ENCODE data around the gene VAMP5.
"Not testable (repeated sequence)": the region's sequence is repeated elsewhere in the genome, so short reads cannot be mapped to it uniquely, and the experiment has no call there.

The VAMP5 gene

DNA sequence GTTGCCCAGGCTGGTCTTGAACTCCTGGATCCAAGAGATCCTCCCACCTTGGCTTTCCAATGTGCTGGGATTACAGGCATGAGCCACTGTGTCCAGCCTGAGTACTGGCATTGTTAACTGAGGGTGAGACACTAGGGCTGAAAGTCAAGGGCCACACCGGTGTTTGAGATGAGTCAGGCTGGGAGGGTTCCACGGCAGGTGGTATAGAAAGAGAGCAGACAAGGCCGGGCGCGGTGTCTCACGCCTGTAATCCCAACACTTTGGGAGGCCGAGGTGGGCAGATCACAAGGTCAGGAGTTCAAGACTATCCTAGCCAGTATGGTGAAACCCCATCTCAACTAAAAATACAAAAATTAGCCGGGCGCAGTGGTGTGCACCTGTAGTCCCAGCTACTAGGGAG, 8.1 kb downstream of the VAMP5 start:
- H2BK5ac ChIP-seq (ENCODE audit: low read depth, low read length, poor library complexity, severe bottlenecking); H3K27me3 ChIP-seq (ENCODE audit: control insufficient read depth in 1 of 2, insufficient read depth in 1 of 2, low read length in 2 of 2); H2BK120ac ChIP-seq (ENCODE audit: low read depth, low read length); H3K4me2 ChIP-seq (ENCODE audit: low read length, poor library complexity, severe bottlenecking); H3K9me3 ChIP-seq (ENCODE audit: control insufficient read depth, low read length); H3K27ac ChIP-seq (ENCODE audit: low read length, poor library complexity, severe bottlenecking); H4K91ac ChIP-seq (ENCODE audit: low read length); H3K4me3 ChIP-seq (ENCODE audit: insufficient read depth in 1 of 2, low read depth in 1 of 2, low read length in 2 of 2); H2BK15ac ChIP-seq (ENCODE audit: low read depth, poor library complexity, severe bottlenecking); H3K18ac ChIP-seq (ENCODE audit: low read depth in 1 of 2, low read length in 2 of 2); H2AFZ ChIP-seq (ENCODE audit: low read depth, low read length); H3K4ac ChIP-seq (ENCODE audit: low read depth in 1 of 2, low read length in 2 of 2); H3K9ac ChIP-seq (ENCODE audit: low read length); H3K14ac ChIP-seq (ENCODE audit: low read length in 2 of 2); H2AK5ac ChIP-seq (ENCODE audit: low read length, severe bottlenecking); H3K23ac ChIP-seq (ENCODE audit: low read length in 2 of 2); H4K8ac ChIP-seq (ENCODE audit: low read length); DNase-seq: not testable (repeated sequence)
- H3K4me1 ChIP-seq (ENCODE audit: control insufficient read depth, insufficient read depth, low read depth, low read length) = peaks cover 36% of the 10 kb centered on the region
- H3K79me1 ChIP-seq (replicated peaks; ENCODE audit: low read length, poor library complexity, severe bottlenecking) = peaks cover 16% of the 10 kb centered on the region
- H2BK12ac ChIP-seq (ENCODE audit: low read length in 2 of 2) = peak overlapping the region in 1 of 2 experiments; percentile 14
- 92% methylated on average over 4 of the region's 9 CpGs for WGBS
- H3K36me3 ChIP-seq (ENCODE audit: control insufficient read depth in 1 of 2, insufficient read depth in 2 of 2, low read depth in 1 of 2, low read length in 2 of 2) = peaks cover 16 to 17% of the 10 kb centered on the region in 2 experiments

DNA sequence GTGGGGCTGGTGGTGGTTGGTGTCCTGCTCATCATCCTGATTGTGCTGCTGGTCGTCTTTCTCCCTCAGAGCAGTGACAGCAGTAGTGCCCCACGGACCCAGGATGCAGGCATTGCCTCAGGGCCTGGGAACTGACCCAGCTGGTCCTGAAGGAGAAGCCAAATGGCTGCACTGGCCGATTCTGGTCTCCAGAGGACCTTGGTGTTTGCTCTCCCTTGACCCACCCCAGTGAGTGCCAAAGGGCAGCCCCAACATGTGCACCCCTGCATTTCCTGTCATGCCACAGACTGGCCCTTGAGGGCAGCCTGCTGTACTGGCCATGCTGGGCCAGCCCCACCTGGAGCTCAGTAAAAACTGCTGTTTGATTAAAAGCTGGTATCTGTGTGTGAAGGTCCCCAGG, 8.8 kb downstream of the VAMP5 start:
- Histone ChIP-seq H3K18ac (ENCODE audit: low read depth in 1 of 2, low read length in 2 of 2) (no peak overlapping the region), H2BK12ac (ENCODE audit: low read length in 2 of 2) (no peak overlapping the region), H2BK5ac (ENCODE audit: low read depth, low read length, poor library complexity, severe bottlenecking) (no peak overlapping the region), H4K8ac (ENCODE audit: low read length) (no peak overlapping the region), H4K91ac (ENCODE audit: low read length) (no peak overlapping the region), H2AFZ (ENCODE audit: low read depth, low read length) (no peak overlapping the region), H3K4me2 (ENCODE audit: low read length, poor library complexity, severe bottlenecking) (no peak overlapping the region), H3K4ac (ENCODE audit: low read depth in 1 of 2, low read length in 2 of 2) (no peak overlapping the region), H3K27me3 (ENCODE audit: control insufficient read depth in 1 of 2, insufficient read depth in 1 of 2, low read length in 2 of 2) (no peaks in the 10 kb centered on the region), H2AK5ac (ENCODE audit: low read length, severe bottlenecking) (no peak overlapping the region), H3K27ac (ENCODE audit: low read length, poor library complexity, severe bottlenecking) (no peak overlapping the region), H2BK15ac (ENCODE audit: low read depth, poor library complexity, severe bottlenecking) (no peak overlapping the region), H3K4me1 (ENCODE audit: control insufficient read depth, insufficient read depth, low read depth, low read length) (peaks cover 33% of the 10 kb centered on the region), H3K9ac (ENCODE audit: low read length) (no peak overlapping the region), H3K4me3 (ENCODE audit: insufficient read depth in 1 of 2, low read depth in 1 of 2, low read length in 2 of 2) (no peak overlapping the region), H3K36me3 (ENCODE audit: control insufficient read depth in 1 of 2, insufficient read depth in 2 of 2, low read depth in 1 of 2, low read length in 2 of 2) (peaks cover 22% of the 10 kb centered on the region in 2 experiments), H3K79me1 (replicated peaks; ENCODE audit: low read length, poor library complexity, severe bottlenecking) (peaks cover 19% of the 10 kb centered on the region), H3K23ac (ENCODE audit: low read length in 2 of 2) (no peak overlapping the region), H2BK120ac (ENCODE audit: low read depth, low read length) (no peak overlapping the region), H3K9me3 (ENCODE audit: control insufficient read depth, low read length) (no peaks in the 10 kb centered on the region), H3K14ac (ENCODE audit: low read length in 2 of 2) (no peak overlapping the region)
- WGBS = 85% methylated on average over 3 of the region's 3 CpGs
- no peak for DNase-seq

DNA sequence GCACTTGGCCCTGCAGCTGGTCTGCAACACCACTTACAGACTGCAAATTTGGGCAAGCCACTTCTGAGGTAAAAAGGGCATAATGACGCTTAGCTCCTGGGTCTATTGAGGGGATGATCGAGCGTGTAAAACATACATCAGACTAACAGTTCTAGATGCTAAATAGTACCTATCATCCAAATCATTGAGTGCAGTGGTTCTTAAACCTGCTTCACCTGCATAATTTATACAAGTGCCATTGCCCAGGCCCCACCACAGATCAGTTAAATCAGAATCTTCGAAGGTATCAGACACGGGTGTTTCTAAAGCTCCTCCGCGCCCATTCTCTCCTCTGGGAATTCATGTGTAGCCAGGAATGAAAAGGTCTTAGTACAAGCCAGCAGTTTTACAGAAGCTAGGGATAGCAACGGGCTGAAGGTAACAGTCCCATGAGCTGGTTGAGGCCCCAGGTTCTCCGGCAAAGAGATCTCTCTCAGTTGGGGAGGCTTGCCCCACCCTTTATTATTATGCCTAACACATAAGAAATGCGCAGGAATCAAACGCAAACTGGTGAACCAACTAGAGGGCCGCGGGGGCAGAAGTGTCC, 10.6 kb downstream of the VAMP5 start:
- H4K8ac ChIP-seq (ENCODE audit: low read length) = peak overlapping the region; percentile 62
- peak overlapping the region; percentile 61 for H2AK5ac ChIP-seq (ENCODE audit: low read length, severe bottlenecking)
- peak overlapping the region; percentile 83 for H3K27ac ChIP-seq (ENCODE audit: low read length, poor library complexity, severe bottlenecking)
- no peak overlapping the region for H3K4ac ChIP-seq (ENCODE audit: low read depth in 1 of 2, low read length in 2 of 2)
- no peak overlapping the region for H3K14ac ChIP-seq (ENCODE audit: low read length in 2 of 2)
- H3K23ac ChIP-seq (ENCODE audit: low read length in 2 of 2) = no peak overlapping the region
- H4K91ac ChIP-seq (ENCODE audit: low read length) = peak overlapping the region; percentile 23
- H3K79me1 ChIP-seq (replicated peaks; ENCODE audit: low read length, poor library complexity, severe bottlenecking) = peaks cover 31% of the 10 kb centered on the region
- WGBS = 27% methylated on average over 13 of the region's 13 CpGs
- no peaks in the 10 kb centered on the region for H3K9me3 ChIP-seq (ENCODE audit: control insufficient read depth, low read length)
- peak overlapping the region in 1 of 2 experiments; percentile 93 for H3K18ac ChIP-seq (ENCODE audit: low read depth in 1 of 2, low read length in 2 of 2)
- H3K4me2 ChIP-seq (ENCODE audit: low read length, poor library complexity, severe bottlenecking) = peak overlapping the region; percentile 44
- H3K9ac ChIP-seq (ENCODE audit: low read length) = peak overlapping the region; percentile 94
- no peak overlapping the region for H2BK5ac ChIP-seq (ENCODE audit: low read depth, low read length, poor library complexity, severe bottlenecking)
- H3K4me1 ChIP-seq (ENCODE audit: control insufficient read depth, insufficient read depth, low read depth, low read length) = peaks cover 29% of the 10 kb centered on the region
- H2BK120ac ChIP-seq (ENCODE audit: low read depth, low read length) = no peak overlapping the region
- H3K27me3 ChIP-seq (ENCODE audit: control insufficient read depth in 1 of 2, insufficient read depth in 1 of 2, low read length in 2 of 2) = no peaks in the 10 kb centered on the region
- H3K36me3 ChIP-seq (ENCODE audit: control insufficient read depth in 1 of 2, insufficient read depth in 2 of 2, low read depth in 1 of 2, low read length in 2 of 2) = peaks cover 38 to 40% of the 10 kb centered on the region in 2 experiments
- H2BK15ac ChIP-seq (ENCODE audit: low read depth, poor library complexity, severe bottlenecking) = no peak overlapping the region
- H2BK12ac ChIP-seq (ENCODE audit: low read length in 2 of 2) = no peak overlapping the region
- no peak for DNase-seq
- H3K4me3 ChIP-seq (ENCODE audit: insufficient read depth in 1 of 2, low read depth in 1 of 2, low read length in 2 of 2) = peak overlapping the region; percentile 61 to 92
- no peak overlapping the region for H2AFZ ChIP-seq (ENCODE audit: low read depth, low read length)

GRCh38 chr2:85595301-85596025, 11.2 kb downstream of the VAMP5 start, which contains the start of gene RNF181:
Gene RNF181 (plus strand): TSS chr2:85595745. CDS start chr2:85595764, 19 bp downstream.
- Histone ChIP-seq H3K27ac (ENCODE audit: low read length, poor library complexity, severe bottlenecking) (peak within 1 kb of the TSS; percentile 83), H3K4me3 (ENCODE audit: insufficient read depth in 1 of 2, low read depth in 1 of 2, low read length in 2 of 2) (peak within 1 kb of the TSS; percentile 90 to 92), H3K9ac (ENCODE audit: low read length) (peak within 1 kb of the TSS; percentile 94), H2BK12ac (ENCODE audit: low read length in 2 of 2) (peak within 1 kb of the TSS in 1 of 2 experiments; percentile 31), H2BK120ac (ENCODE audit: low read depth, low read length) (peak within 1 kb of the TSS; percentile 34), H3K14ac (ENCODE audit: low read length in 2 of 2) (peak within 1 kb of the TSS in 1 of 2 experiments; percentile 95), H2AK5ac (ENCODE audit: low read length, severe bottlenecking) (peak within 1 kb of the TSS; percentile 18), H3K4me2 (ENCODE audit: low read length, poor library complexity, severe bottlenecking) (peak within 1 kb of the TSS; percentile 74), H4K91ac (ENCODE audit: low read length) (peak within 1 kb of the TSS; percentile 23), H3K36me3 (ENCODE audit: control insufficient read depth in 1 of 2, insufficient read depth in 2 of 2, low read depth in 1 of 2, low read length in 2 of 2) (peaks cover 45 to 46% of the 10 kb centered on the region in 2 experiments), H3K27me3 (ENCODE audit: control insufficient read depth in 1 of 2, insufficient read depth in 1 of 2, low read length in 2 of 2) (no peaks in the 10 kb centered on the region), H2BK15ac (ENCODE audit: low read depth, poor library complexity, severe bottlenecking) (no peak within 1 kb of the TSS), H4K8ac (ENCODE audit: low read length) (peak within 1 kb of the TSS; percentile 62), H3K4me1 (ENCODE audit: control insufficient read depth, insufficient read depth, low read depth, low read length) (peaks cover 27% of the 10 kb centered on the region), H3K9me3 (ENCODE audit: control insufficient read depth, low read length) (no peaks in the 10 kb centered on the region), H2AFZ (ENCODE audit: low read depth, low read length) (peak within 1 kb of the TSS; percentile 51), H3K4ac (ENCODE audit: low read depth in 1 of 2, low read length in 2 of 2) (peak within 1 kb of the TSS; percentile 37 to 98), H3K18ac (ENCODE audit: low read depth in 1 of 2, low read length in 2 of 2) (peak within 1 kb of the TSS; percentile 25 to 95), H2BK5ac (ENCODE audit: low read depth, low read length, poor library complexity, severe bottlenecking) (no peak within 1 kb of the TSS), H3K23ac (ENCODE audit: low read length in 2 of 2) (no peak within 1 kb of the TSS), H3K79me1 (replicated peaks; ENCODE audit: low read length, poor library complexity, severe bottlenecking) (peaks cover 31% of the 10 kb centered on the region)
- peak; percentile 99 for DNase-seq
- WGBS = under 1% methylated on average over 47 of the region's 47 CpGs
